Activated CD4-positive, alpha-beta T cell treated with anti-CD3 and anti-CD28 coated beads, Interleukin-2, amount 50 U/mL, for 16 hours (primary cell): ENCODE data around the gene RAE1.

Experiments
- DNase-seq: peaks from one replicate; pipeline ENCODE4 v3.0.0-alpha.2; 2020

Gene RAE1

GRCh38 chr20:57372581-57373350, 21.7 kb downstream of the RAE1 start:
- no peak for DNase-seq

GRCh38 chr20:57374343-57374930, 23.4 kb downstream of the RAE1 start:
- DNase-seq = no peak

GRCh38 chr20:57374931-57375651, 24.0 kb downstream of the RAE1 start:
- no peak for DNase-seq

DNA sequence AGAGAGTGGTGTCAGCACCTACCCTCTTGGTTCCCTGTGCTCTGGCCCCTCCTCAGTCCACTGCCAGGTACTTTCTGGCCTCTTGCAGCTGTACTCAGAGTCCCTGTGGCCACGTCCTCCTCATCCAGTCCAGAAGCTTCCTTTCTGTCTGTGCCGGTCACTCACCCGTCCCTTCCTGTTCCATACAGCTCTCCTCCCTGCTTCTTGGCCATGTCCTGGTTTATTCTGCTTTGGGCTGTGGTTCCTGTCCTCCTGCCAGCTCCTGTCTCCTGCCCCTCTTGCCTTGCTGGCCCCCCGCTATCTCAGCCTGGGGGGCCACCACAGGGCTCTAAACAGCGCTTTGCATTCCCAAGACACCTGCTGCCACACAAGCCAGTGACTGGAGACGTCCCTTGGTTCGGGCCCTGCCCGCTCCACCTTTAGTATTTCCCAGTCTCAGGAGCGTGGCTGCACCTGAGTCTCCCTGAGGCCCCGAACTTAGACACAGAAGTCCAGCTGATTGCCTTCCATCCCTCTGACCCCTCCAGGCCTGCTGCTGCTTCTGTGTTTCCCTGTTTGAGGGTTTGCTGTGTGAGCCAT, 24.7 kb downstream of the RAE1 start:
- no peak for DNase-seq

DNA sequence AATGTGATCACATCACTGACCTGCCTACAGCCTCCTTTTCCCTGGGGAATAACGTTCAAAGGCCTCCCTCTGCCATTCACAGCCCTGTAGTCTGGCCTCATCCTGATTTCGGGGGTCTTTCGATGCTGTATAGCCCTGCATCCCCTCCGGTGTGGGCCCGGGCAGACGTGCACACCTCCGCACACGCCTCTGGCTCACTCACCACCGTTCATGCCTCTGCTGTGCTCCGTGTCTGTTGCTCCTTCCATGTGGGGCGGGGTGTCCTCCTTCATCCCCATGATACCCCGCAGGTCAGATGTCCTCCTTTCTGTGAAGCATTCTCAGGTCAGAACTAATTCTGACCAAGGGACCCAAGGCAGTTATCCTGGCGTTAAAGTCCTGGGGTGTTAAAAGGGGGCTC, 26.3 kb downstream of the RAE1 start:
- no peak for DNase-seq

DNA sequence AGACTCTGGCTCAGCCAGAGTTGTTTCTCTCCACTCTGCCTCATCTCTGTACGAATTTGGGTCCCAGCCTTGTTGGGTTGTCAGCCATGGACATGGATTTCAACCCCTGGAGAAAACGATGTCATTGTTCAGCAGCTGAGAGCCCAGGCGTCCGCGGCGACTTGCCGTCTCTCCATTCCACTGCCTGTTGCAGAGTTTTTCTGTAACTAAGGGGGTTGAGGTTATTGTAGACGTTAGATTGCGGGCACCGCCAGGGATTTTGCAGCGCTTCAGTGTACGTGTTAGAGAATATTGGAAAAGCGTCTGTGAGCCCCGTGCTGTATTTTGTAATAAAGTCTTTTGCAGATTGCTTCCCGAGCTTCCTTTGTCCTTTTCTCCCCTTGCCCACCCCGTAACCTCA, 27.1 kb downstream of the RAE1 start:
- no peak for DNase-seq

- DNase-seq = no peak
Measured at GRCh38 chr20:57378646-57379262, 27.7 kb downstream of the RAE1 start.

GRCh38 chr20:57379263-57379647, 28.2 kb downstream of the RAE1 start:
- DNase-seq = peak; percentile 26

DNA sequence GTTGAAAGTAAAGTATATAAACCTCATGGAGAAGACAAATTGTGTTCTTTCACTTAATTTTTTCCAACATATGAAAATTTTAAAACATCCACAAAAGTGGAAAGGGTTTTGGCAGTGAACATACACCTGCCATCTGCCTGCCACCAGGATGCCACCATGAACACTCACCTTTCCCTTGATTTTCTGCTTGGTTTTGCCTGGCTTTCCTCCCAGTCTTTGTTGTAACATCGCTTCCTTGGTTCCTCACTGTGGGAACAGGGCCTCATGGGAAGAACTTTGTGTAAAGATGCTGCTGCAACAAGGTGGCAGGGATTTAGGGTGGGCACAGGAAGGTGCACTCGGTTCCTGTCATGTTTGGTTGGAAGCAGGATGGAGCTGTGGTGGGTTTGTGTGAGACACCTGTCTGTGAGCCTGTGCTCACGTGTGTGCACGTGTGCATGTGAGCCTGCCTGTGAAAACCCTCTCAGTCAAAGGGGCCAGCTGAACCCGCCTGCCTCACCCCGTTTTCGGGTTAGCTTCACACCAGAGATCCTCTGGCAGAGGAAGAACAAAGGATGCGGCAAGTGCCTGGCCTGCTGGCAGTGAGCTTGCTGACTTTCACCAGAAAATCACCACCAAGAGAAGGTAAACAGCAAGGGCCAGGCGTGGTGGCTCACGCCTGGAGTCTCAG, 29.2 kb downstream of the RAE1 start:
- no peak for DNase-seq

GRCh38 chr20:57381596-57382503, 30.8 kb downstream of the RAE1 start:
- peak; percentile 79 for DNase-seq

DNA sequence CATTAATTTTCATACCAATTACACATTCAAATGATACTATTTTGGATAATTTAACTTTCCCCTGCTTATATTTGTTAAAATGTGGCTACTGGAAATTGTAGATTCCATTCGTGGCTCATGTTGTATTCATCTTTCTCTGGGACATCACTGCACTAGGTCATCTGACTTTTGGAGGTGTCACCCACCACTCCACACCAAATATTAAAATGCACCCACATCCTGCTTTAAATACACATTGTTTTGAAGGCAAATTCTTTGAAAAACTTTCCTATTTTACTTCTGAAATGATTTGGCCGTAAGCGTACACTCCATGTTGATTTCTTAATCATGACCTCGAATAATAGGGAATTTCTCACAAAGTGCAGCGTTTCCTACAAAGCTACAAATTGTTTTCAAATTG, 31.5 kb downstream of the RAE1 start:
- no peak for DNase-seq

DNA sequence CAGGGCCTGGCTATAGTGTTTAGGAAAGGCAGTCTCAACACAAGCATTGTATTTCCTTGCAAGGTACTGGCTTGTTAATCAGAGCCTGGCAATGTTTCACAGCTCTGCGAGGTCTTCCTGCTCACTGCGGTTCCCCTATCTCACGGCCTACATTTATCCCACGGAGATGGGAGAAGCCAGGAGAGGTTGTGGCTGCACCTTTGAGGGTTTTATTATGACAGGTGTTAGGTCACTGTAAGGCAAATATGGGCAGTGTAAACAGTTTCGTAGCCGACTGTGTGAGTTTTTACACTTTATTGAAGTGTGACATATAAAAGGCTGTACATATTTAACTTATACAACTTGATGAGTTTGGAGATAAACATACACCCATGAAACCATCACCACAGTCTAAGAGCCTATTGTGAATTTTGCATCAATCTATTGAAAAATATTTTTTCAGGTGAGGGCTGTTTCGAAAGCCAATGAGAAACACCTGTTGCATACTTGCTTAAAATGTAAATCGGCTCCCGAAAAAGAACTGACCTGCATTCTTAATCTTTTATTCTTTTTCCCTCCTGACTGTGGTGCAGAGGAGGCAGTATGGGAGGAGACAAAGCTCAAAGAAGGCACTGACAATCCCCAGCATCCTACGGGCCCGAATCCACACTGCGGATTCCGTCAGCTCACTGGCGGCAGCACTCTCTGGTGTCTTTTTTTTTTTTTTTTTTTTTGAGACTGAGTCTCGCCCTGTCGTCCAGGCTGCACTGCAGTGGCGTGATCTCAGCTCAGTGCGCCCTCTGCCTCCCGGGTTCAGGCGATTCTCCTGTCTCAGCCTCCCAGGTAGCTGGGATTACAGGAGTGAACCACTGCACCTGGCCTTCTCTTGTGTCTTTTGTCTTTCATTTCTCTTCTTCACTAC, 32.6 kb downstream of the RAE1 start:
- no peak for DNase-seq

- no peak for DNase-seq
Measured at GRCh38 chr20:57384486-57384885, 33.4 kb downstream of the RAE1 start.

DNA sequence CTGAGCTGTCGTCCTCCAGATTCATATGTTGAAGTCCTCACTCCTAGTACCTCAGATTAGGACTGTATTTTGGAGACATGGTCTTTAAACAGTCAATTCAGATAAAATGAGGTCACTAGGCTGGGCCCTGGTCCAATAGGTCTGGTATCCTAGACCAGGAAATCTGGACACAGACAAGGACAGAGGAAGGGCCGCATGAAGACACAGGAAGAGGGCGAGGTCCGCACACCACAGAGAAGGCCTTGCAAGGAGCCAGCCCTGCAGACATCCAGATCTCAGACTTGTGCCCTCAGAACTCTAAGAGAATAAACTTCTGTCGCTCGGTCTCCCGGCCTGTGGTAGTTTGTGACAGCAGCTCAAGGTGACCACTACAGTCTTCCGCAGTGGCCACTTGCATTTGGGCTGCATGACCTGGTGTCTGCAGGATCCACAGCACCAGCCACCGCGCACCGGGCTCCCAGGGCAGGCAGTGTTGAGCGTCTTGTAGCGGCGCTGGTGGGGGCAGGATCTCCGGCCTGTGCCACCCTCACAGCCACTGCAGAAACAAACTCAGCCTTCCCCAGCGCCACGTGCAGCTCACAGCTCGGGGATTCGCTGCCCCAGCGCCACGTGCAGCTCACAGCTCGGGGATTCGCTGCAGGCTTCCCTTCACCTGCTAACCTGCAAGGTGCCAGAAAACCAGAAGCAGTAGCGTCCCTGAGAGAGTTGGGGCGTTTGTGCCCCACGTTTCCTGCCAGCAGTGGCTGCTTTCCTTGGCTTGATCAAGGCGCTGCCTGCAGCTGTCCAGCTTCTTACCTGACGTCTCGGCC, 34.1 kb downstream of the RAE1 start:
- DNase-seq = no peak

DNA sequence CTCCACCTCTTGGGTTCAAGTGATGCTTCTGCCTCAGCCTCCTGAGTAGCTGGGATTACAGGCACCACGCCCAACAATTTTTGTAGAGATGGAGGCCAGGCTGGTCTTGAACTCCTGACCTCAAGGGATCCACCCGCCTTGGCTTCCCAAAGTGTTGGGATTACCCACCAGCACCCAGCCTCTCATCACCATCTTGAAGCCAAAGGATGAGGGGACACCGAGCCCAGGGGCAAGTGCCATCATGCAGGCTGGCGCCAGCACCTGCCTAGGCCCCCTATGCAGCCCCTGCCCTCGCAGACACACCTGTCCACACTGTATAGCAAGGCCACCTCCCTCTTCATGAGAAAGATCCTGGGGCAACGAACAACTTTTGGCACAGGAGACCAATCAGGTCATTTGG, 34.9 kb downstream of the RAE1 start:
- DNase-seq = no peak

DNA sequence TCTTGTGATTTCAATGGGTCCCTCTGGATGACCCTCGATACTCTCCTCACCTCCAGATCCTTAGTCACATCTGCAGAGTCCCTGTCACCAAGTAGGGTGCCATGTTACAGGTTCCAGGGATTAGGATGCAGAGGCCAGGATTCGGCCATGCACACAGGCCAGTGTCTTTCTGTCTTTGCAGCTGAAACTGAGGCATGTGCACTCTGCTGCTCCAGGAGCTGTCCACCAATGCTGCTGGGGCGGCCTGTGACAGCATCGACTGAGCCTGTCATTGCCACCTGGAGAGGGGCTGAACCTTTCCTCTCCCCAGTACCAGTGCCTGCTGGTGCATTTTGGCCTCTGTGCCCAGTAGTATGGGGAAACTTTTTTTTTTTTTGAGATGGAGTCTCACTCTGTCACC, 35.7 kb downstream of the RAE1 start:
- DNase-seq = no peak

DNA sequence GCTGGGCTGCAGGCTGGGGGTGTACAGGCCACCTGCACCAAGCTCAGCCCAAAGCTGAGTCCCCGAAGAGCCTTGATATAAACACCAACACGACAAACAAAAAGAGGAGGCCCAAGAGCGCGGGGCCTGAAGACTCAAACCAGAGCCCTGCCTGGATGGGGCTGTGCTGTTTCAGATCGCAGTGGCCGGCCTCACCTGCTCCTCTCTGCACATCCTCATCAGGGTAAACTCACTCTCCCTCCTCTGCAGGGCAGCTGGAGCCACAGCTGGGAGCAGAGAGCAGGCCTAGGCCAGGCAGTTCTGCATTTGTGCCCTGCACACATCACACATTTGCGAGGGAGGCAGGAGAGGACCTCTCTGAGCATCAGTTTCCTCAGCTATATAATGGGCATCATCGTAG, 36.4 kb downstream of the RAE1 start:
- DNase-seq = no peak

GRCh38 chr20:57387945-57388371, 36.9 kb downstream of the RAE1 start:
- no peak for DNase-seq

DNA sequence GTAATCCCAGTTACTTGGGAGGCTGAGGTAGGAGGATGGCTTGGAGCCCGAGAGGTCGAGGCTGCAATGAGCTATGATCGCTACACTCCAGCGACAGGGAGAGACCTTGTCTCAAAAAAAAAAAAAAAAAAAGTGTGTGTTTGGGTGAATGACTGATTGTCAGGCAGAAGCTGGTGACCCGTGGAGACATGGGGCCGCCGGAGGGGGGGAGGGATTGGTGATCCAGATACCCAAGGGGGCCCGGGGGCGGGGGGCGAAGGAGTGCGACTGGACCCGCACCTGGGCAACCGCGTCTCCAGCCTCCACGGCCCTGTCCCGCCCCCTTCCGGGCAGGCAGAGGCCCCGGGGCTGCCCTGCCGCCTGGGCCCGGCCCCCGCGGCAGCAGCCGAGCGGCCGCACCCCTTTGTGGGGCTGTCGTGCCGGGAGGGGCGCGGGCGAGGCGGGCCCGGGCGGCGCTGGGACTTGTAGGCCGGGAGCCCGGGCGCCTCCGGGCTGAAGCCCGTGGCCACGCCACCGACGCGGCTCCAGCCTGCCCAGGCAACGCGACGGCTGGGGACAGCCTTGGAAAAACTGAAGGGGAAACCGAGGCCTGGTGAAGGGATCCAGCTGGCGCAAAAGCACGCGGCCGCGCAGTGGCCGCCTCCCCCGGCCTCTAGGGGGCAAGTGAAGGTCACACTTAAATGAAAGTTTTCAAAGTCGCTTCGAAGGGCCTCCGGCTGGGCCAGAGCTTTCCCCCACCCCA, 38.1 kb downstream of the RAE1 start:
- DNase-seq = peak; percentile 60
